ENCODE data around the gene ZNF358.
A peak's percentile ranks its signal among the peaks of the same experiment; 100 is the strongest.

ZNF358 gene

GRCh38 chr19:7528522-7529245 is 12.8 kb downstream of the ZNF358 start:
- H3K9ac ChIP-seq (ENCODE audit: low read depth, low read length, poor library complexity): no peak overlapping the region
- no peak overlapping the region for H2AFZ ChIP-seq (ENCODE audit: low read length)
- no peak overlapping the region for H2BK15ac ChIP-seq (ENCODE audit: low read length)
- no peak overlapping the region for H2BK120ac ChIP-seq (ENCODE audit: low read depth, low read length)
- no peak overlapping the region for H3K27ac ChIP-seq (replicated peaks; ENCODE audit: low read length)
- no peak overlapping the region for H4K91ac ChIP-seq (ENCODE audit: low read depth, low read length, poor library complexity)
- H2BK5ac ChIP-seq (ENCODE audit: low read length): peak overlapping the region; percentile 39
- no peaks in the 10 kb centered on the region for H3K9me3 ChIP-seq (replicated peaks in 1 of 2; ENCODE audit: control insufficient read depth in 2 of 2, insufficient read depth in 1 of 2, low read depth in 1 of 2, low read length in 2 of 2)
- no peak overlapping the region for H3K23ac ChIP-seq (ENCODE audit: low read depth, low read length, poor library complexity)
- H3K79me1 ChIP-seq (ENCODE audit: low read depth, low read length): no peaks in the 10 kb centered on the region
- no CpG with 5 or more reads among the region's 32 CpGs for WGBS, 2 donors (ENCODE audit: extremely low coverage in 2 of 2, insufficient read length in 2 of 2, insufficient replicate concordance in 1 of 2)
- peaks cover 2 to 6% of the 10 kb centered on the region in 2 donors for H3K4me1 ChIP-seq (ENCODE audit: control insufficient read depth in 2 of 2, insufficient read depth in 1 of 2, low read depth in 1 of 2, low read length in 2 of 2)
- H3K4me3 ChIP-seq (ENCODE audit: low read length in 2 of 2): no peak overlapping the region
- peaks cover 9 to 15% of the 10 kb centered on the region in 2 donors for H3K36me3 ChIP-seq (replicated peaks in 1 of 2; ENCODE audit: control insufficient read depth in 2 of 2, insufficient read depth in 2 of 2, low read length in 2 of 2)
- no peaks in the 10 kb centered on the region for H3K27me3 ChIP-seq (ENCODE audit: control insufficient read depth in 3 of 3, insufficient read depth in 3 of 3, low read depth in 1 of 3, low read length in 3 of 3)
- no peak overlapping the region for H2BK12ac ChIP-seq (ENCODE audit: low read length)
- no peak overlapping the region for H3K18ac ChIP-seq (ENCODE audit: low read length)
- H4K8ac ChIP-seq (ENCODE audit: low read depth, low read length): no peak overlapping the region
- no peak for DNase-seq (ENCODE audit: low spot score)
- H2AK5ac ChIP-seq (ENCODE audit: low read depth, low read length): peak overlapping the region; percentile 7
- H3K14ac ChIP-seq (ENCODE audit: low read length): no peak overlapping the region
- no peak overlapping the region for H3K4ac ChIP-seq (ENCODE audit: low read length)
- no peak overlapping the region for H3K4me2 ChIP-seq (ENCODE audit: insufficient read depth, low read length, poor library complexity, severe bottlenecking)

- Histone ChIP-seq H4K91ac (ENCODE audit: low read depth, low read length, poor library complexity) (no peak overlapping the region), H2AFZ (ENCODE audit: low read length) (no peak overlapping the region), H4K8ac (ENCODE audit: low read depth, low read length) (no peak overlapping the region), H3K18ac (ENCODE audit: low read length) (no peak overlapping the region), H3K4me2 (ENCODE audit: insufficient read depth, low read length, poor library complexity, severe bottlenecking) (no peak overlapping the region), H3K9ac (ENCODE audit: low read depth, low read length, poor library complexity) (no peak overlapping the region), H3K79me1 (ENCODE audit: low read depth, low read length) (no peaks in the 10 kb centered on the region), H3K4me1 (ENCODE audit: control insufficient read depth in 2 of 2, insufficient read depth in 1 of 2, low read depth in 1 of 2, low read length in 2 of 2) (peaks cover 3 to 6% of the 10 kb centered on the region in 2 donors), H3K14ac (ENCODE audit: low read length) (no peak overlapping the region), H3K4me3 (ENCODE audit: low read length in 2 of 2) (no peak overlapping the region), H3K27me3 (ENCODE audit: control insufficient read depth in 3 of 3, insufficient read depth in 3 of 3, low read depth in 1 of 3, low read length in 3 of 3) (no peaks in the 10 kb centered on the region), H3K23ac (ENCODE audit: low read depth, low read length, poor library complexity) (no peak overlapping the region), H2BK12ac (ENCODE audit: low read length) (no peak overlapping the region), H3K36me3 (replicated peaks in 1 of 2; ENCODE audit: control insufficient read depth in 2 of 2, insufficient read depth in 2 of 2, low read length in 2 of 2) (peaks cover 9 to 15% of the 10 kb centered on the region in 2 donors), H2BK120ac (ENCODE audit: low read depth, low read length) (no peak overlapping the region), H2BK5ac (ENCODE audit: low read length) (no peak overlapping the region), H3K9me3 (replicated peaks in 1 of 2; ENCODE audit: control insufficient read depth in 2 of 2, insufficient read depth in 1 of 2, low read depth in 1 of 2, low read length in 2 of 2) (no peaks in the 10 kb centered on the region), H2AK5ac (ENCODE audit: low read depth, low read length) (peak overlapping the region; percentile 7), H3K27ac (replicated peaks; ENCODE audit: low read length) (no peak overlapping the region), H3K4ac (ENCODE audit: low read length) (no peak overlapping the region), H2BK15ac (ENCODE audit: low read length) (no peak overlapping the region)
- no peak for DNase-seq (ENCODE audit: low spot score)
- WGBS, 2 donors (ENCODE audit: extremely low coverage in 2 of 2, insufficient read length in 2 of 2, insufficient replicate concordance in 1 of 2): no CpG with 5 or more reads among the region's 15 CpGs
Measured at GRCh38 chr19:7529246-7529600, 13.3 kb downstream of the ZNF358 start.

- peak overlapping the region; percentile 21 for H3K9ac ChIP-seq (ENCODE audit: low read depth, low read length, poor library complexity)
- no peak overlapping the region for H4K8ac ChIP-seq (ENCODE audit: low read depth, low read length)
- H2BK15ac ChIP-seq (ENCODE audit: low read length): no peak overlapping the region
- no peak overlapping the region for H3K14ac ChIP-seq (ENCODE audit: low read length)
- no peak overlapping the region for H4K91ac ChIP-seq (ENCODE audit: low read depth, low read length, poor library complexity)
- no peak overlapping the region for H3K18ac ChIP-seq (ENCODE audit: low read length)
- DNase-seq (ENCODE audit: low spot score): no peak
- H3K79me1 ChIP-seq (ENCODE audit: low read depth, low read length): no peaks in the 10 kb centered on the region
- H3K27ac ChIP-seq (replicated peaks; ENCODE audit: low read length): no peak overlapping the region
- no peak overlapping the region for H2BK5ac ChIP-seq (ENCODE audit: low read length)
- no peak overlapping the region for H3K23ac ChIP-seq (ENCODE audit: low read depth, low read length, poor library complexity)
- H3K27me3 ChIP-seq (ENCODE audit: control insufficient read depth in 3 of 3, insufficient read depth in 3 of 3, low read depth in 1 of 3, low read length in 3 of 3): no peaks in the 10 kb centered on the region
- H3K4me1 ChIP-seq (ENCODE audit: control insufficient read depth in 2 of 2, insufficient read depth in 1 of 2, low read depth in 1 of 2, low read length in 2 of 2): peaks cover 3 to 6% of the 10 kb centered on the region in 2 donors
- H3K36me3 ChIP-seq (replicated peaks in 1 of 2; ENCODE audit: control insufficient read depth in 2 of 2, insufficient read depth in 2 of 2, low read length in 2 of 2): peaks cover 9 to 15% of the 10 kb centered on the region in 2 donors
- H2BK120ac ChIP-seq (ENCODE audit: low read depth, low read length): no peak overlapping the region
- H3K4me3 ChIP-seq (ENCODE audit: low read length in 2 of 2): no peak overlapping the region
- H3K4ac ChIP-seq (ENCODE audit: low read length): no peak overlapping the region
- no peak overlapping the region for H2BK12ac ChIP-seq (ENCODE audit: low read length)
- H2AFZ ChIP-seq (ENCODE audit: low read length): no peak overlapping the region
- no CpG with 5 or more reads among the region's 33 CpGs for WGBS, 2 donors (ENCODE audit: extremely low coverage in 2 of 2, insufficient read length in 2 of 2, insufficient replicate concordance in 1 of 2)
- no peaks in the 10 kb centered on the region for H3K9me3 ChIP-seq (replicated peaks in 1 of 2; ENCODE audit: control insufficient read depth in 2 of 2, insufficient read depth in 1 of 2, low read depth in 1 of 2, low read length in 2 of 2)
- H2AK5ac ChIP-seq (ENCODE audit: low read depth, low read length): no peak overlapping the region
- H3K4me2 ChIP-seq (ENCODE audit: insufficient read depth, low read length, poor library complexity, severe bottlenecking): no peak overlapping the region
Measured at GRCh38 chr19:7529610-7530490, 13.9 kb downstream of the ZNF358 start.

- H4K8ac ChIP-seq (ENCODE audit: low read depth, low read length): no peak overlapping the region
- no peaks in the 10 kb centered on the region for H3K9me3 ChIP-seq (replicated peaks in 1 of 2; ENCODE audit: control insufficient read depth in 2 of 2, insufficient read depth in 1 of 2, low read depth in 1 of 2, low read length in 2 of 2)
- peak overlapping the region; percentile 87 for H3K18ac ChIP-seq (ENCODE audit: low read length)
- peak overlapping the region; percentile 94 for H2AK5ac ChIP-seq (ENCODE audit: low read depth, low read length)
- H2BK120ac ChIP-seq (ENCODE audit: low read depth, low read length): no peak overlapping the region
- peak overlapping the region; percentile 56 for H3K4ac ChIP-seq (ENCODE audit: low read length)
- H4K91ac ChIP-seq (ENCODE audit: low read depth, low read length, poor library complexity): peak overlapping the region; percentile 44
- H3K4me1 ChIP-seq (ENCODE audit: control insufficient read depth in 2 of 2, insufficient read depth in 1 of 2, low read depth in 1 of 2, low read length in 2 of 2): peaks cover 3 to 8% of the 10 kb centered on the region in 2 donors
- no peak overlapping the region for H3K23ac ChIP-seq (ENCODE audit: low read depth, low read length, poor library complexity)
- H3K4me2 ChIP-seq (ENCODE audit: insufficient read depth, low read length, poor library complexity, severe bottlenecking): peak overlapping the region; percentile 72
- H3K4me3 ChIP-seq (ENCODE audit: low read length in 2 of 2): peak overlapping the region; percentile 33 to 89
- peak overlapping the region; percentile 93 for H2BK5ac ChIP-seq (ENCODE audit: low read length)
- peak overlapping the region; percentile 74 for H3K9ac ChIP-seq (ENCODE audit: low read depth, low read length, poor library complexity)
- H3K27ac ChIP-seq (replicated peaks; ENCODE audit: low read length): no peak overlapping the region
- H3K36me3 ChIP-seq (replicated peaks in 1 of 2; ENCODE audit: control insufficient read depth in 2 of 2, insufficient read depth in 2 of 2, low read length in 2 of 2): peaks cover 14 to 16% of the 10 kb centered on the region in 2 donors
- H3K27me3 ChIP-seq (ENCODE audit: control insufficient read depth in 3 of 3, insufficient read depth in 3 of 3, low read depth in 1 of 3, low read length in 3 of 3): no peaks in the 10 kb centered on the region
- H2BK15ac ChIP-seq (ENCODE audit: low read length): peak overlapping the region; percentile 42
- WGBS, 2 donors (ENCODE audit: extremely low coverage in 2 of 2, insufficient read length in 2 of 2, insufficient replicate concordance in 1 of 2): no CpG with 5 or more reads among the region's 30 CpGs
- H3K14ac ChIP-seq (ENCODE audit: low read length): peak overlapping the region; percentile 31
- DNase-seq (ENCODE audit: low spot score): no peak
- peak overlapping the region; percentile 98 for H2AFZ ChIP-seq (ENCODE audit: low read length)
- H2BK12ac ChIP-seq (ENCODE audit: low read length): peak overlapping the region; percentile 77
- H3K79me1 ChIP-seq (ENCODE audit: low read depth, low read length): peaks cover 3% of the 10 kb centered on the region
Measured at GRCh38 chr19:7533281-7533885, 17.5 kb downstream of the ZNF358 start.

Measured in neuronal stem cell (in vitro differentiated cells).